Measurements from ENCODE around the gene ARFIP2.

- no peak for TF ChIP-seq SUZ12 (IDR thresholded peaks at IDR 0.05; ENCODE audit: extremely low read depth, insufficient read depth, insufficient read length)
- TF ChIP-seq ZNF274 (IDR thresholded peaks at IDR 0.05; ENCODE audit: low read depth, low read length), result no peak
- TF ChIP-seq YY1 (IDR thresholded peaks at IDR 0.05; ENCODE audit: insufficient read depth, insufficient read length), result no peak
Measured at GRCh38 chr11:6437423-6437822, 43.7 kb downstream of the ARFIP2 start.
